COLO668 (cell line): ENCODE results near the gene CASD1.

ENCODE experiments used
- DNase-seq: peaks from one replicate; lab custom pipeline; 2025; ENCODE audit not compliant: unreplicated experiment; lab: John Stamatoyannopoulos, UW

Gene CASD1

GRCh38 chr7:94512735-94513564, 3.3 kb downstream of the CASD1 start:
- no peak for DNase-seq

- DNase-seq, result no peak
These were observed 3.9 kb downstream of the CASD1 start for GRCh38 chr7:94513565-94513860.

GRCh38 chr7:94514140-94514889, 4.7 kb downstream of the CASD1 start:
- DNase-seq, result no peak

- no peak for DNase-seq
These were observed 5.3 kb downstream of the CASD1 start for GRCh38 chr7:94514917-94515316.

- DNase-seq, result no peak
These were observed 16.3 kb downstream of the CASD1 start for GRCh38 chr7:94525923-94526322.

GRCh38 chr7:94529516-94529915, 19.9 kb downstream of the CASD1 start:
- DNase-seq, result no peak

GRCh38 chr7:94530109-94530508, 20.5 kb downstream of the CASD1 start:
- DNase-seq, result no peak

GRCh38 chr7:94532676-94533075, 23.1 kb downstream of the CASD1 start:
- DNase-seq, result no peak

- DNase-seq, result no peak
These were observed 30.8 kb downstream of the CASD1 start for GRCh38 chr7:94540428-94540827.

- DNase-seq, result no peak
These were observed 37.5 kb downstream of the CASD1 start for GRCh38 chr7:94547126-94547525.

- DNase-seq, result no peak
These were observed 46.4 kb downstream of the CASD1 start for GRCh38 chr7:94556028-94556427.

- no peak for DNase-seq
These were observed 47.6 kb downstream of the CASD1 start for GRCh38 chr7:94557215-94557614.

GRCh38 chr7:94559972-94560371, 50.4 kb downstream of the CASD1 start:
- DNase-seq, result no peak

GRCh38 chr7:94561841-94562514, 52.4 kb downstream of the CASD1 start:
- no peak for DNase-seq

GRCh38 chr7:94562525-94562924, 52.9 kb downstream of the CASD1 start:
- no peak for DNase-seq

GRCh38 chr7:94565247-94565894, 55.8 kb downstream of the CASD1 start:
- no peak for DNase-seq

GRCh38 chr7:94567396-94567795, 57.8 kb downstream of the CASD1 start:
- no peak for DNase-seq

GRCh38 chr7:94571816-94572215, 62.2 kb downstream of the CASD1 start:
- DNase-seq, result no peak

- DNase-seq, result no peak
These were observed 66.0 kb downstream of the CASD1 start for GRCh38 chr7:94575646-94576045.

- DNase-seq, result no peak
These were observed 66.7 kb downstream of the CASD1 start for GRCh38 chr7:94576316-94576715.

- DNase-seq, result no peak
These were observed 67.7 kb downstream of the CASD1 start for GRCh38 chr7:94577357-94577756.

GRCh38 chr7:94578614-94579013, 69.0 kb downstream of the CASD1 start:
- DNase-seq, result no peak
